Choroid plexus epithelial cell (primary cell): Measurements from ENCODE around the gene ANAPC4.
A peak's percentile ranks its signal among the peaks of the same experiment; 100 is the strongest.
"Not testable (repeated sequence)": the region's sequence is repeated elsewhere in the genome, so short reads cannot be mapped to it uniquely, and the experiment has no call there.

ENCODE experiments used
- DNase-seq: peaks from one replicate; pipeline ENCODE4 v3.0.0-alpha.2; 2010; ENCODE audit warnings: low read depth
- H3K4me3 ChIP-seq: 2 replicates; pipeline ENCODE4 v1.5.1; 2011; ENCODE audit warnings: low read depth, mild to moderate bottlenecking, control low read depth, low read length, moderate library complexity
- TF ChIP-seq, protein P1 (sequence below): conservative IDR thresholded peaks from 2 replicates; pipeline ENCODE4 v1.5.1; 2011; ENCODE audit warnings: low read depth, mild to moderate bottlenecking, control low read depth, inconsistent platforms, low read length, moderate library complexity

The ANAPC4 gene

DNA sequence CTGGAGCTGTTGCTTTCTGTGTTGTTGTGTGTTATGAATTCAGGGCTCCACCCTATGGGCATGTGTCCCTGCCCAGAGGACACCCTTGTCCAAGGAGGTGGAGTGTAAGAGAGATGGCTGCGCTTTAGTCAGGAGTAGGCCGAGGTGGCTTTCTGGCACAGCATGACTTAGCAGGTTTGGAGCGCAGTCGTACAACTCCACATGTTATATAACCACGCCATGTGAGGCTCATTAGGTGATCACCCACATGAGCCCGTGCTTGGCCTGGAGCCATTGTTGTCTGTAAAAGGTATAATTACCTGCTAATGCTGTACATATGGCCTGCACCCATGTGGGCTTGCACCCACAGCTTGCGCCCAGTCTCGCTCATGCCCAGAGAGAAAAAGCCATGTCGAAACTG, 15.8 kb upstream of the ANAPC4 start:
- TF ChIP-seq, protein P1, sequence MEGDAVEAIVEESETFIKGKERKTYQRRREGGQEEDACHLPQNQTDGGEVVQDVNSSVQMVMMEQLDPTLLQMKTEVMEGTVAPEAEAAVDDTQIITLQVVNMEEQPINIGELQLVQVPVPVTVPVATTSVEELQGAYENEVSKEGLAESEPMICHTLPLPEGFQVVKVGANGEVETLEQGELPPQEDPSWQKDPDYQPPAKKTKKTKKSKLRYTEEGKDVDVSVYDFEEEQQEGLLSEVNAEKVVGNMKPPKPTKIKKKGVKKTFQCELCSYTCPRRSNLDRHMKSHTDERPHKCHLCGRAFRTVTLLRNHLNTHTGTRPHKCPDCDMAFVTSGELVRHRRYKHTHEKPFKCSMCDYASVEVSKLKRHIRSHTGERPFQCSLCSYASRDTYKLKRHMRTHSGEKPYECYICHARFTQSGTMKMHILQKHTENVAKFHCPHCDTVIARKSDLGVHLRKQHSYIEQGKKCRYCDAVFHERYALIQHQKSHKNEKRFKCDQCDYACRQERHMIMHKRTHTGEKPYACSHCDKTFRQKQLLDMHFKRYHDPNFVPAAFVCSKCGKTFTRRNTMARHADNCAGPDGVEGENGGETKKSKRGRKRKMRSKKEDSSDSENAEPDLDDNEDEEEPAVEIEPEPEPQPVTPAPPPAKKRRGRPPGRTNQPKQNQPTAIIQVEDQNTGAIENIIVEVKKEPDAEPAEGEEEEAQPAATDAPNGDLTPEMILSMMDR: no peak
- no peak overlapping the region for H3K4me3 ChIP-seq
- no peak for DNase-seq

DNA sequence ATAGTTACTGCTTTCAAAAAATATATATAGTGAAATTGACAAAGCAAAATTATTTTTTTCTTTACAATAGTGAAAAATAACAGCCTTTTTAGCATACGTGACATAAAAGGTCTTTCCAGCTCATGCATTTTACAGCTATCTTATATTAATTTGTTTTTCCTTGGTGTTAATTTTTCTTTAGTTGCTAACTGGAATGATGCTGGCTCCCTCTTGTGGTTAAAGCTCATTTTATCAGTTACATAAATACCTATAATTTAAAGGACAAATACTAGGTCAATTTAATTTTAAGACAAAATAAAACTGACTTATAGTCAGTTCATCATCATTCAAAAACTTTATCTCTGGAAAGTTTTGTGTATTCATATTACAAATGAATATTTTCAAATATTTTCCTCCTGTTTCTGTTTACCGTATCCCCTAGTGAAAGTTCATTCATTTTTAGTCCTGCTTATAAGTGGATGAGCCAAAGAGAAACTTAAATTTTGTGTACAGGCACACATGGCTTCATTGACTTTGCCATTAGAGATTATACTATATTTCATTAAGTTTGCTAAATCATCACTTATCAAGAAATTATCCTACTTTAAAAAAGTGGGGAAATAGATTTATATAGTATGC, 9.9 kb upstream of the ANAPC4 start:
- DNase-seq: peak; percentile 77
- no peak overlapping the region for H3K4me3 ChIP-seq
- TF ChIP-seq, protein P1: peak; percentile 66

DNA sequence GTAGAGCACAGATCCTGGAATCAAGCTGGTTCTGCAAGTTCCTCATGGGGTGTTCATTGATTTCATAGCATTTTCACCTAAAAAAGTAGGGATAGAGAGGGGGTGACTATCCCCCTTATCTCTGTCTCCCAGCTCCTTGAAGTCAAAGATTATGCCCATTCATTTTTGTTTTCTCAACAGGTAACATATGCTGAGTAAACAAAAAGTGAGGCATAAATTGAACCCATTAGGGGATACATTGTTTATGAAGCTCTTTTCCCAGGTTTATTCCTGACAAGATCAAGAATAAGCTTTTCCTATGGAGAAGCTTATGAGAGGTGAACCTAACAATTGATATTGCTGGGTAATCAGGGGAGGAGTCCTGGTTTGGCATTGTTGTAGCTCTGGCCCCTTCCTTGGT, 9.2 kb upstream of the ANAPC4 start:
- TF ChIP-seq, protein P1: no peak
- no peak overlapping the region for H3K4me3 ChIP-seq
- DNase-seq: no peak

DNA sequence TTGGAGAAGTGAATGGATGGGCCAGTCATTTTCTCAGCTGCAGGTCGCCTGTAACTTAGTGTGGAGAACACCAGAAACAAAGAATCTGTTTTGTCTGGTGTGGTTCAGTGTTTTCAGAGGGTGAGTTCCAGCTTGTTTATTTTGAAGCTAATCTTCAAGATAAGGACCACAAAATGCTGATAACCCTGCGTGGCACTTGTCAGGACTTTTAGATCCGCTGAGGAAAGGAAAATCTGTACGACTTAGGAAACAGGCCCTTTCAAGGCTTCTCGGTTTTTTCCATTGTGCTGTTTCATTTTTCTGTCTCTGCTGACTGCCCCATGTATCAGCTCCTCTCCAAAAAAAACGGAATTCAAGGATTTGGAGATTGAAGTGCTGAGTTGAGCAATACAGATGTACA, 8.7 kb upstream of the ANAPC4 start:
- H3K4me3 ChIP-seq: no peak overlapping the region
- peak; percentile 16 for DNase-seq
- TF ChIP-seq, protein P1: no peak

DNA sequence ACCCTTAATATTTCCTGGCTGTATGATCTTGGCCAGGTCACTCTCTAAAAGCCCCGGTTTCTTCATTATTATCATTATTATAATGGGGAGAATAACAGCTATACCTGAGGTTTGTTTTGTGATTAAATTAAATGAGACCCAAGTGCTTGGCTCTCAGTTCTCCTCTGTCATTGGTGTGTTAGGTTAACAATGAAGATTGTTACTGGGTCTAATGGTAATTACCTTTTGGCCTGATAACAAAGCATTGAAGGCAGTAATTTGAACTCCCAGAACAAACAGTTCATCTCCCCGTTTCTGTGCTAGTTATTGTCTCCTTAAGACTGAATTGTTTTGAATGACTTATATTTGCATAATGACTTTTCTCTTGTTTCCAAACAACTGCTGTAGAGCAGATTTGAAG, 6.8 kb upstream of the ANAPC4 start:
- DNase-seq: no peak
- H3K4me3 ChIP-seq: no peak overlapping the region
- TF ChIP-seq, protein P1: no peak

DNA sequence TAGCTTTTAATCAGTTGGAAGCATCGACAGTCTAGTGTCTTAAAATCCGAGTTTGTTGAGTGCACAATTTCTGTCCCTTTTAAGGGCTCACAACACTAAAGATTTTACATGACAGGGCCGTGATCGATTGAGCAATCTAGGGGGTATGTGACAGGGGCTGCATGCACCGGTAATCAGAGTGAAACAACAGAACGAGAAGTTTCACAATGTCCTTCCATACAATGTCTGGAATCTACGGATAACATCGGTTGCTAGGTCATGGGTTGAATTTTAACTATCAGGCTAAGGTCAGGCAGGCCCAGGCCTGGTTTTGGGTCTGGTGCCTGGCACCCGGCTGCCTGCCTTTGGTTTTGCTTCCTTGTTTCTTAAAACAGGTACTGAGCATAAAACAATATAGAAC, 4.5 kb upstream of the ANAPC4 start:
- not testable (repeated sequence) for DNase-seq, H3K4me3 ChIP-seq

DNA sequence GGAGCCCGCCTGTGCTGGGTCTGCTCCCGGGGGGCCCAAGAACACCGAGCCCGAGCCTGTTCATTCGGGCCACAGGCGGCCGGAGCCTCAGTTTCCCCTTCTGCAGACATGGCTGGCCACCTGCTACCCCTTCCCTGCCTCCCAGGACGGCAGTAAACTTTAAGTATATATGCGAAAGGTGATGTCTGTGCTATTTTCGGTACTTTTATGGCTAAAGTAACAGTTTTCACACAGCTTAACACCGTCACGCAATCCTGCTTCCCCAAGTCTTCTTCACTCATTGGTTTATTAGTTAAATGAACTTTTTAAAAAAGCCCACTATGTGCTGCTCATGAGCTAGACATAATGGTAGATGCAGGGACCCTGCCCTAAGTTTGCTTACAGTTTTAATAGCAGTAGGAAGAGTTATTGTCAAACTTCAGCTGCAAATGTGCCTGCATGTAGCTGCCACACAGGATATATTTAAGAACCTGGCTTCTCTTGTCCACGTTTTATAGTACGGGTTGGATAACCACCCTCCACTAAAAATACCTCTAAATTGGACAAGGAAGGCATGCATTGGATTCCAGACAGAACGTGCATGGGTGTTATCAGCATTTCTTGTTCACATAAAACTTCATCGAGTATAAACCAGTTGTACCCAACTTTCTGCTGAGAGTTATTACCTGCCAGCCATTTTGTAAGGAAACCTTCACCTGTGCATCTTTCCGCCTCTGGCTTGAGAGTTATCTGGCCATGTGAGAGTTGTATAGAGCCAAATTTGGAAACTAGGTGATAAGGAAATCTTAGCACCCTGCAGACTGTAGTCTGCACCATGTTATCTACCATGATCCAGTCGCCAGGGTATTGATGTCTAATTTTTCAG, 741 bp downstream of the ANAPC4 start:
- TF ChIP-seq, protein P1: no peak
- H3K4me3 ChIP-seq: peak overlapping the region; percentile 93
- peak; percentile 16 for DNase-seq
